ENCODE results near the gene WWC1.

GRCh38 chr5:168290902-168291341 is 523 bp upstream of the WWC1 start:
- TF ChIP-seq, protein P1, sequence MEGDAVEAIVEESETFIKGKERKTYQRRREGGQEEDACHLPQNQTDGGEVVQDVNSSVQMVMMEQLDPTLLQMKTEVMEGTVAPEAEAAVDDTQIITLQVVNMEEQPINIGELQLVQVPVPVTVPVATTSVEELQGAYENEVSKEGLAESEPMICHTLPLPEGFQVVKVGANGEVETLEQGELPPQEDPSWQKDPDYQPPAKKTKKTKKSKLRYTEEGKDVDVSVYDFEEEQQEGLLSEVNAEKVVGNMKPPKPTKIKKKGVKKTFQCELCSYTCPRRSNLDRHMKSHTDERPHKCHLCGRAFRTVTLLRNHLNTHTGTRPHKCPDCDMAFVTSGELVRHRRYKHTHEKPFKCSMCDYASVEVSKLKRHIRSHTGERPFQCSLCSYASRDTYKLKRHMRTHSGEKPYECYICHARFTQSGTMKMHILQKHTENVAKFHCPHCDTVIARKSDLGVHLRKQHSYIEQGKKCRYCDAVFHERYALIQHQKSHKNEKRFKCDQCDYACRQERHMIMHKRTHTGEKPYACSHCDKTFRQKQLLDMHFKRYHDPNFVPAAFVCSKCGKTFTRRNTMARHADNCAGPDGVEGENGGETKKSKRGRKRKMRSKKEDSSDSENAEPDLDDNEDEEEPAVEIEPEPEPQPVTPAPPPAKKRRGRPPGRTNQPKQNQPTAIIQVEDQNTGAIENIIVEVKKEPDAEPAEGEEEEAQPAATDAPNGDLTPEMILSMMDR (IDR thresholded peaks at IDR 0.05; ENCODE audit: insufficient read depth, low read depth, low read length): no peak
- no peak for TF ChIP-seq EZH2 (IDR thresholded peaks at IDR 0.05; ENCODE audit: insufficient read depth, low read length)
